ENCODE data around the gene SDK2.
"Not testable (repeated sequence)": the region's sequence is repeated elsewhere in the genome, so short reads cannot be mapped to it uniquely, and the experiment has no call there.

The SDK2 gene

GRCh38 chr17:73471924-73472323, 172.3 kb downstream of the SDK2 start:
- no peak for DNase-seq

GRCh38 chr17:73470316-73470826, 173.9 kb downstream of the SDK2 start:
- DNase-seq: no peak

- DNase-seq: no peak
Measured at GRCh38 chr17:73469311-73469710, 174.9 kb downstream of the SDK2 start.

GRCh38 chr17:73468221-73468620, 176.0 kb downstream of the SDK2 start:
- DNase-seq: no peak

- DNase-seq: no peak
Measured at GRCh38 chr17:73467651-73468050, 176.6 kb downstream of the SDK2 start.

GRCh38 chr17:73466704-73467433, 177.4 kb downstream of the SDK2 start:
- no peak for DNase-seq

GRCh38 chr17:73465953-73466230, 178.4 kb downstream of the SDK2 start:
- DNase-seq: no peak

GRCh38 chr17:73465130-73465952, 178.9 kb downstream of the SDK2 start:
- DNase-seq: no peak

GRCh38 chr17:73464447-73464846, 179.8 kb downstream of the SDK2 start:
- DNase-seq: no peak

- DNase-seq: no peak
Measured at GRCh38 chr17:73463821-73464220, 180.4 kb downstream of the SDK2 start.

- DNase-seq: no peak
Measured at GRCh38 chr17:73462823-73463222, 181.4 kb downstream of the SDK2 start.

- DNase-seq: no peak
Measured at GRCh38 chr17:73459980-73460379, 184.3 kb downstream of the SDK2 start.

- DNase-seq: no peak
Measured at GRCh38 chr17:73455767-73456166, 188.5 kb downstream of the SDK2 start.

- no peak for DNase-seq
Measured at GRCh38 chr17:73455050-73455687, 189.1 kb downstream of the SDK2 start.

GRCh38 chr17:73453494-73453893, 190.8 kb downstream of the SDK2 start:
- DNase-seq: not testable (repeated sequence)

GRCh38 chr17:73453090-73453489, 191.2 kb downstream of the SDK2 start:
- no peak for DNase-seq

- DNase-seq: no peak
Measured at GRCh38 chr17:73452009-73452408, 192.2 kb downstream of the SDK2 start.

- no peak for DNase-seq
Measured at GRCh38 chr17:73447319-73447718, 196.9 kb downstream of the SDK2 start.

- DNase-seq: no peak
Measured at GRCh38 chr17:73446617-73447016, 197.6 kb downstream of the SDK2 start.

GRCh38 chr17:73445466-73445865, 198.8 kb downstream of the SDK2 start:
- no peak for DNase-seq

- no peak for DNase-seq
Measured at GRCh38 chr17:73444021-73444420, 200.2 kb downstream of the SDK2 start.

GRCh38 chr17:73439597-73439996, 204.6 kb downstream of the SDK2 start:
- no peak for DNase-seq

GRCh38 chr17:73437826-73438225, 206.4 kb downstream of the SDK2 start:
- DNase-seq: no peak

- no peak for DNase-seq
Measured at GRCh38 chr17:73436954-73437353, 207.3 kb downstream of the SDK2 start.

Measured in activated CD8-positive, alpha-beta memory T cell treated with anti-CD3 and anti-CD28 coated beads for 24 hours (primary cell).